NB4 (cell line): ENCODE results near the gene UQCC2.

Source experiments
- DNase-seq: peaks from one replicate; pipeline ENCODE4 v3.0.0; 2010; ENCODE audit warnings: low read depth
- H3K4me3 ChIP-seq: one replicate; pipeline ENCODE4 v1.5.1; 2011; ENCODE audit warnings: mild to moderate bottlenecking, low read depth, low read length, moderate library complexity
- CTCF ChIP-seq: IDR thresholded peaks from one replicate; pipeline ENCODE4 v1.5.1; 2012; ENCODE audit warnings: low read depth, low read length
- MAX ChIP-seq: IDR thresholded peaks from 2 replicates; pipeline ENCODE4 v1.6.1; 2011; ENCODE audit warnings: low read depth, low read length
- MYC ChIP-seq: IDR thresholded peaks from 2 replicates; pipeline ENCODE4 v1.6.1; 2011; ENCODE audit warnings: low read depth, low read length
- POLR2A ChIP-seq: IDR thresholded peaks from 2 replicates; pipeline ENCODE4 v1.6.1; 2011; ENCODE audit warnings: mild to moderate bottlenecking; ENCODE audit not compliant: insufficient read length; ENCODE audit errors: extremely low read depth

UQCC2 gene

DNA sequence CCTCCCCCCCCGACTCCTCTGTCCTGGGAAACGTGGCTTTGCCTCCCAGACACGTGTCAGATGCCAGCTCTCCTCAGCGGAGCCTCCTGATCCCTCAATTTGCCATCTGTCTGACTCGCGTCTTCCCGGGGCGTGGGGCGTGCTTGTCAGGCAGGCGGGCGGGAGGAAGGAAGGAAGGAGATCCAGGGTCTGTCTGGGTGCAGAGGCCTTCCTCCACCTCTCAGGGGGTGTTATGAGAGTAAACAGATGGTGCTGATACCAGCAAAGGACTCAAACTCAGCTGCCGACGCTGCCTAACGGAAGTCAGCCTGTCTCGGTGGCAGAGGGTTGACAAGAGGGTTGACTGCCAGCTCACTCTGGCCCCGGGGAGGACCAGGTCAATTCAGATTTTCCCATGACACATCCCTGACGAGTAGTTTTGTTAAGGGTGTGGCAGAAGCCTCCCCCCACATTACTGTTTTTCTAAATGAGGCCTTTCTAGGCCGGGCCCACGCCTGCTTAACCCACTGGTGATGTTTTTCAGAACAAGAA lies 17.0 kb downstream of the UQCC2 start:
- DNase-seq: no peak

GRCh38 chr6:33693186-33694105 lies 18.1 kb downstream of the UQCC2 start:
- DNase-seq: no peak
- no peak overlapping the region for H3K4me3 ChIP-seq
- TF ChIP-seq MYC: no peak
- TF ChIP-seq CTCF: no peak
- no peak for TF ChIP-seq POLR2A
- TF ChIP-seq MAX: no peak

More for the DNA sequence above, 17.0 kb downstream of the UQCC2 start:
- TF ChIP-seq MAX (no peak), MYC (no peak), CTCF (no peak), POLR2A (no peak)
- no peak overlapping the region for H3K4me3 ChIP-seq

DNA sequence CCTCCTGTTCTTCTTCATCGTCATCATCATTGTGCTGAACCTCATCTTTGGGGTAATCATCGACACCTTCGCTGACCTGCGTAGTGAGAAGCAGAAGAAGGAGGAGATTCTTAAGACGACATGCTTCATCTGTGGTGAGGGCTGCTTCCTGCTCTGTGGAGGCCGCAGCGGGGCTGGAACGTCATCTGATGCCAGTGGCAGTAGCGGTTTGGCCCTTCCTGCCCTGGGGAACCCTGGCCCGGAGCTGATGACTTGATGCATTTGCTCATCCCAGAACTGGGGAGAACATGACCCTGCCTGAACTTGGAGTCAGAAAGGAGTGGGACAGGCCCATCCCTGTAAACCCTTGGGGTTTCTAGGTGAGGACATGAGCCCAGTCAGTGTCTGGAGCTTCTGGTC lies 18.7 kb downstream of the UQCC2 start:
- no peak for DNase-seq
- H3K4me3 ChIP-seq: no peak overlapping the region
- no peak for TF ChIP-seq MYC

GRCh38 chr6:33692078-33692759 lies 19.3 kb downstream of the UQCC2 start:
- DNase-seq: no peak
- H3K4me3 ChIP-seq: no peak overlapping the region
- TF ChIP-seq MAX: no peak
- TF ChIP-seq CTCF: no peak
- no peak for TF ChIP-seq MYC
- no peak for TF ChIP-seq POLR2A

DNA sequence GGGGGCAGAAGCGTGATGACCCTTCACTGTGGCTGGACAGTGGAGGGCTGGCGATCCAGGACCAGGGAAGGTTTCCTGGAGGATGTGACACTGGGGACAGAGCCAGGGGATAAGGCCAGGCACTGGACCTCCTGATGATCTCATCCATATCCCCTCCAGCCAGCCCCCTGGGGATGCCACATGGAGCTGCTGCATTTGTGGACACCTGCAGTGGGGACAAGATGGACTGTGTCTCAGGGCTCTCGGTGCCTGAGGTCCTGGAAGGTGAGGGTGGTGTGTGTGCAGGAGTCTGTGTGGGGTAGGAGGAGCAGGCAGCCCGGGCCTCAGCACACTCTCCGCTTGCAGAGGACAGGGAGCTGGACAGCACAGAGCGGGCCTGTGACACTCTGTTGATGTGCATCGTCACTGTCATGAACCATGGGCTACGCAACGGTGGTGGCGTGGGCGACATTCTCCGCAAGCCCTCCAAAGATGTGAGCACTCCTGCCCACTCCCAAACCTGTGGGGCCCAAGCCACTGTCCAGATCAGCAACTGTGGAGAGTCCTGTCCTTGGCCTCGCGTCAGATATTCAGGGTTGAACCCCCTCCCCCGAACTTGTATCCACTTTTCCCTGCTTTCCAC lies 19.9 kb downstream of the UQCC2 start:
- TF ChIP-seq POLR2A: no peak
- no peak overlapping the region for H3K4me3 ChIP-seq
- DNase-seq: no peak

GRCh38 chr6:33690766-33691165 lies 20.7 kb downstream of the UQCC2 start:
- no peak for DNase-seq
- no peak overlapping the region for H3K4me3 ChIP-seq
- TF ChIP-seq MAX (no peak), MYC (no peak), POLR2A (no peak), CTCF (no peak)
